PC-3 (cell line): ENCODE measurements around the gene NACAD.

Experiments
- CTCF ChIP-seq: fragments of 300-600 bp; sonication (generic); conservative IDR thresholded peaks from 2 replicates; pipeline ENCODE4 v1.5.1; 2017; ENCODE audit warnings: antibody characterized with exemption, low read depth, mild to moderate bottlenecking, low read length
- EZH2 ChIP-seq: fragments of 300-600 bp; sonication (generic); IDR thresholded peaks from one replicate; pipeline ENCODE4 v1.6.1; 2017; ENCODE audit warnings: antibody characterized with exemption, mild to moderate bottlenecking, low read length; ENCODE audit not compliant: unreplicated experiment
- EZH2phosphoT487 ChIP-seq: fragments of 300-600 bp; sonication (generic); IDR thresholded peaks from 2 replicates; pipeline ENCODE4 v1.6.1; 2018; ENCODE audit warnings: mild to moderate bottlenecking, antibody characterized with exemption, low read length, borderline replicate concordance

GRCh38 chr7:45118292-45118691, 29.5 kb upstream of the NACAD start:
- no peak for TF ChIP-seq CTCF
- no peak for TF ChIP-seq EZH2phosphoT487
- TF ChIP-seq EZH2, result no peak
